GM12875 (cell line): Measurements from ENCODE around the gene XAGE2.

Source experiments
- H3K4me3 ChIP-seq: one replicate; pipeline ENCODE4 v1.5.1; 2011; ENCODE audit warnings: low read depth, low read length, control low read depth
- CTCF ChIP-seq: IDR thresholded peaks from 2 replicates; pipeline ENCODE4 v1.5.1; 2011; ENCODE audit warnings: low read depth, mild to moderate bottlenecking, control low read depth, inconsistent platforms, low read length, moderate library complexity, borderline replicate concordance; ENCODE audit not compliant: insufficient read depth

Gene XAGE2

GRCh38 chrX:52424656-52425055 lies 55.8 kb downstream of the XAGE2 start:
- no peak overlapping the region for H3K4me3 ChIP-seq
- no peak for TF ChIP-seq CTCF
